Common myeloid progenitor, CD34-positive (primary cell): Measurements from ENCODE around the gene DLEC1.
"Not testable (repeated sequence)": the region's sequence is repeated elsewhere in the genome, so short reads cannot be mapped to it uniquely, and the experiment has no call there.

Experiments used
- CTCF ChIA-PET: fragments of 350-600 bp; sonication (Branson Sonifier 250); formaldehyde crosslinking; loops from one replicate; lab custom pipeline; 2021; ENCODE audit warnings: antibody characterized with exemption; lab: Charles Lee
- POLR2A ChIA-PET: fragments of 350-600 bp; sonication (Branson Sonifier 250); formaldehyde crosslinking; loops from one replicate; lab custom pipeline; 2021; ENCODE audit warnings: antibody characterized with exemption; lab: Charles Lee
- DNase-seq, 3 donors: peaks; one replicate each; pipeline versions ENCODE4 v3.0.0 to v3.0.0-alpha.2; 2013
- H3K27ac ChIP-seq, 2 experiments: 1 replicate in 1 of 2; 2 replicates in 1 of 2; pipeline ENCODE4 v1.7.0; 2013; ENCODE audit warnings: inconsistent platforms in 2 of 2, low read length in 2 of 2, mild to moderate bottlenecking in 2 of 2, low read depth in 1 of 2, moderate library complexity in 1 of 2; ENCODE audit not compliant: severe bottlenecking in 2 of 2, insufficient read depth in 1 of 2, poor library complexity in 1 of 2
- H3K27me3 ChIP-seq, 5 experiments: replicated peaks in 2 of 5; 1 replicate in 3 of 5; 2 replicates in 2 of 5; pipeline versions ENCODE4 v1.6.1 to v1.7.0; 2013; ENCODE audit warnings: low read length in 4 of 5, mild to moderate bottlenecking in 2 of 5, moderate library complexity in 2 of 5, inconsistent platforms in 1 of 5; ENCODE audit not compliant: insufficient read depth in 5 of 5, control insufficient read depth in 4 of 5
- H3K36me3 ChIP-seq, 4 experiments: 1 replicate in 2 of 4; 2 replicates in 2 of 4; pipeline versions ENCODE4 v1.6.1 to v1.7.0; 2013; ENCODE audit warnings: low read length in 3 of 4, control low read depth in 1 of 4, mild to moderate bottlenecking in 1 of 4; ENCODE audit not compliant: control insufficient read depth in 4 of 4, insufficient read depth in 4 of 4
- H3K4me1 ChIP-seq, 4 experiments: 1 replicate in 3 of 4; 2 replicates in 1 of 4; pipeline versions ENCODE4 v1.6.1 to v1.7.1; 2013; ENCODE audit warnings: low read length in 3 of 4, mild to moderate bottlenecking in 3 of 4, control low read depth in 1 of 4, inconsistent platforms in 1 of 4, moderate library complexity in 1 of 4; ENCODE audit not compliant: control insufficient read depth in 4 of 4, insufficient read depth in 4 of 4; ENCODE audit errors: control extremely low read depth in 1 of 4
- H3K4me3 ChIP-seq, 7 experiments: 1 replicate in 4 of 7; 2 replicates in 3 of 7; pipeline versions ENCODE4 v1.5.1 to v1.7.0; 2013; ENCODE audit warnings: mild to moderate bottlenecking in 7 of 7, low read length in 6 of 7, moderate library complexity in 6 of 7, inconsistent platforms in 2 of 7, low read depth in 2 of 7, control low read depth in 1 of 7; ENCODE audit not compliant: insufficient read depth in 4 of 7, control insufficient read depth in 1 of 7; ENCODE audit errors: extremely low read depth in 1 of 7
- H3K9me3 ChIP-seq, 5 experiments: 1 replicate in 4 of 5; 2 replicates in 1 of 5; pipeline versions ENCODE4 v1.6.1 to v1.7.1; 2013; ENCODE audit warnings: low read length in 4 of 5, mild to moderate bottlenecking in 2 of 5, inconsistent platforms in 1 of 5, low read depth in 1 of 5, moderate library complexity in 1 of 5; ENCODE audit not compliant: control insufficient read depth in 4 of 5, insufficient read depth in 2 of 5; ENCODE audit errors: control extremely low read depth in 1 of 5
- WGBS: methylation state at CpG from one replicate; pipeline ENCODE4 v1.1.5; 2013; ENCODE audit not compliant: insufficient coverage; 5-methylcytosine and 5-hydroxymethylcytosine counted together

Gene DLEC1

DNA sequence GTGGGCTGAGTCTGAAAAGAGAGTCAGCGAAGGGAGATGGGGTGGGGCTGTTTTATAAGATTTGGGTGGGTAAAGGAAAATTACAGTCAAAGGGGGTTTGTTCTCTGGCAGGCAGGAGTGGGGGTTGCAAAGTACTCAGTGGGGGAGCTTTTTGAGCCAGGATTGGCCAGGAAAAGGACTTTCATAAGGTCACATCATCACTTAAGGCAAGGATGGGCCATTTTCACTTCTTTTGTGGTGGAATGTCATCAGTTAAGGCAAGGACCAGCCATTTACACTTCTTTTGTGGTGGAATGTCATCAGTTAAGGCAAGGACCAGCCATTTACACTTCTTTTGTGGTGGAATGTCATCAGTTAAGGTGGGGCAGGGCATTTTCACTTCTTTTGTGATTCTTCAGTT, 44.2 kb downstream of the DLEC1 start:
- H3K27ac ChIP-seq, H3K4me1 ChIP-seq, CTCF ChIA-PET, POLR2A ChIA-PET, H3K27me3 ChIP-seq, H3K36me3 ChIP-seq, H3K4me3 ChIP-seq, H3K9me3 ChIP-seq: not testable (repeated sequence)
- WGBS = no CpG with 5 or more reads among the region's 1 CpG
- peak in 1 of 3 donors; percentile 36 for DNase-seq

DNA sequence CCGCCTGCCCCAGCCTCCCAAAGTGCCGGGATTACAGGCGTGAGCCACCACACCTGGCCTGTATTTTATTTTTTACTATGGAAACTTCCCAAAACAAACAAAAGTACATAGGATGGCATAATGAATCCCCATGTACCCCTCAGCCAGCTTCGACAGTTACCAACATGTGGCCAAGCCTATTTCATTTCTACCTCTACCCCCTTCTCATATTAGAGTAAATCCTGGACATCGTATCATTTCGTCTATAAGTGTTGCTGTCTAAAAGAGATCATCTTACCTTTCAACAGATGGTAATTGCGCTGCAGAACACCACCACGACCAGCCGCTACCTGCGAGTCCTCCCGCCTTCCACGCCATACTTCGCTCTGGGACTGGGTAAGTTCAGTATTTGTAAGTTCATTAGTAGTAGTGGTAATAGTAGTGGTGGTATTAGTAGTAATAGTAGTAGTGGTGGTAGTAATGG, 44.9 kb downstream of the DLEC1 start:
- CTCF ChIA-PET = no interaction called here
- no peak overlapping the region for H3K27ac ChIP-seq
- 99% methylated on average over 12 of the region's 13 CpGs for WGBS
- peak in 2 of 3 donors; percentile 58 to 77 for DNase-seq
- no peaks in the 10 kb centered on the region for H3K36me3 ChIP-seq
- POLR2A ChIA-PET = no interaction called here
- H3K4me3 ChIP-seq = no peak overlapping the region
- no peaks in the 10 kb centered on the region for H3K27me3 ChIP-seq
- H3K9me3 ChIP-seq = peaks cover 0 to 6% (median 0%) of the 10 kb centered on the region in 5 experiments
- no peaks in the 10 kb centered on the region for H3K4me1 ChIP-seq

DNA sequence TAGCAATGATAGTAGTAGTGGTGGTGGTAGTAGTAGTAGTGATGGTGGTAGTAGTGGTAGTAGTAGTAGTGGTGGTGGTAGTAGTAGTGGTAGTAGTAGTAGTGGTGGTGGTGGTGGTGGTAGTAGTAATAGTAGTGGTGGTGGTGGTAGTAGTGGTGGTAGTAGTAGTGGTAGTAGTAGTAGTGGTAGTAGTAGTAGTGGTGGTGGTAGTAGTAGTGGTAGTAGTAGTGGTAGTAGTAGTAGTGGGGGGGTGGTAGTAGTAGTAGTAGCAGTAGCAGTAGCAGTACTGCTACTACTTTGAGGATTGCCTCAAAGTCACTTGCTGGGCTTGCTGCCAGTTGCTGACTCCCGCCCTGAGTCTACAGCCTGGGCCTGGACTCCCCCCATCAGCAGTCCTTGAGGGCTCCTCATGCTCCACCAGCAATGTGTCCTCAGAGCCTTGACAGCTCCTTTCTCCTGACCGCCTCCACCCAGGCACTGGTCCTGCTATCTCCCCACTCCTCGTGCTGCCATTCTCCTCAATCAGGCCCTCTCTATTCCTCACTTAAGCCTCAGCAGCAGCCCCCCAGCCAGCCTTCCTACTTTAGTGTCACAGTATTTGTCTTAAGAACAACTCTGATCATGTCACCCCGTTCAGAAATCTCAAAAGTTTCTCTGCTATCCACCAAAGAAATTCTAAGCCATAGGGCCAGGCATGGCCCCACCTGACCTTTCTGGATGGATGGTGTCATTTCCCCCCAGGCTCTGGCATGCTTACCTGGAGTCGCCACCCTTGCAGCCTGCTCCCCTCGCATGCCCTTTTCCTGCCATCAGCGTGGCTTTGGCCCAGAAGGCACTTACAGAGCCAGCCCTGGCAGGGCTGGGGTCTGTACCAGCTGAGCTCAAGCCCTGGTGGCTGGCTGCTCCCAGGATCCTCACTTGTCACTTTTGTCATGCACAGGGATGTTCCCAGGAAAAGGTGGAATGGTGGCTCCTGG, 45.6 kb downstream of the DLEC1 start:
- DNase-seq = peak; percentile 82 to 96 (median 91)
- H3K27ac ChIP-seq = no peak overlapping the region
- peaks cover 0 to 6% (median 0%) of the 10 kb centered on the region in 5 experiments for H3K9me3 ChIP-seq
- no peak overlapping the region for H3K4me3 ChIP-seq
- no peaks in the 10 kb centered on the region for H3K4me1 ChIP-seq
- WGBS = 80% methylated on average over 7 of the region's 7 CpGs
- no peaks in the 10 kb centered on the region for H3K27me3 ChIP-seq
- POLR2A ChIA-PET = interaction anchor here (0.6 kb wide), 1 partner anchor 9 kb away, joined by 4 read pairs; no protein-coding TSS in a partner anchor
- H3K36me3 ChIP-seq = no peaks in the 10 kb centered on the region
- CTCF ChIA-PET = no interaction called here

GRCh38 chr3:38085311-38085942, 46.4 kb downstream of the DLEC1 start:
- ChIA-PET CTCF (no interaction called here), POLR2A (interaction anchor here (0.6 kb wide), 1 partner anchor 8 kb away, joined by 4 read pairs; no protein-coding TSS in a partner anchor)
- no peak overlapping the region for H3K4me3 ChIP-seq
- no peaks in the 10 kb centered on the region for H3K36me3 ChIP-seq
- H3K9me3 ChIP-seq = peaks cover 0 to 6% (median 0%) of the 10 kb centered on the region in 5 experiments
- H3K4me1 ChIP-seq = no peaks in the 10 kb centered on the region
- no peak overlapping the region for H3K27ac ChIP-seq
- H3K27me3 ChIP-seq = no peaks in the 10 kb centered on the region
- DNase-seq = peak in 2 of 3 donors; percentile 42 to 64
- 93% methylated on average over 9 of the region's 11 CpGs for WGBS

DNA sequence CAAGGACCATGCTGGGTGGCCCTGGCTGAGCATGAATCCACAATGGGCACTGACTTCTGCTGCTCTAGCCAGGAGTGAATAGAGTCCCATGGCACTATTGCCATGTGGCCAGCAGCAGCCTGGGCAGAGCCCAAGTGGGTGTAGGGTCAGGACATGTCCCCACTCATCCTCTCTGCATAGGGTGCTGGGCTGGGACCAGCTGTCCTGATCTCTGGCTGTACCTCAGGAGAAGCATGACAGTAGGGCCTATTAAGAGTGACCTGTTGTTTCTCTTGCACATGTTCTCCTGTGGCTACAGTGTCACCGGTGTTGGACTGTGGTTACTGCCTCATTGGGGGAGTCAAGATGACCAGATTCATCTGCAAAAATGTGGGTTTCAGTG, 46.9 kb downstream of the DLEC1 start:
- Histone ChIP-seq H3K4me3 (no peak overlapping the region), H3K27ac (no peak overlapping the region), H3K4me1 (no peaks in the 10 kb centered on the region), H3K27me3 (no peaks in the 10 kb centered on the region), H3K36me3 (no peaks in the 10 kb centered on the region), H3K9me3 (peaks cover 0 to 6% (median 0%) of the 10 kb centered on the region in 5 experiments)
- DNase-seq = peak in 1 of 3 donors; percentile 25
- CTCF ChIA-PET = no interaction called here
- WGBS = no CpG with 5 or more reads among the region's 1 CpG
- POLR2A ChIA-PET = no interaction called here

- H3K27me3 ChIP-seq = no peaks in the 10 kb centered on the region
- POLR2A ChIA-PET = no interaction called here
- no peak overlapping the region for H3K4me3 ChIP-seq
- no peaks in the 10 kb centered on the region for H3K36me3 ChIP-seq
- DNase-seq = no peak
- H3K9me3 ChIP-seq = peaks cover 0 to 6% (median 0%) of the 10 kb centered on the region in 5 experiments
- no peaks in the 10 kb centered on the region for H3K4me1 ChIP-seq
- H3K27ac ChIP-seq = no peak overlapping the region
- CTCF ChIA-PET = no interaction called here
- WGBS = 96% methylated on average over 3 of the region's 3 CpGs
Observed at GRCh38 chr3:38086496-38086895, 47.5 kb downstream of the DLEC1 start.

DNA sequence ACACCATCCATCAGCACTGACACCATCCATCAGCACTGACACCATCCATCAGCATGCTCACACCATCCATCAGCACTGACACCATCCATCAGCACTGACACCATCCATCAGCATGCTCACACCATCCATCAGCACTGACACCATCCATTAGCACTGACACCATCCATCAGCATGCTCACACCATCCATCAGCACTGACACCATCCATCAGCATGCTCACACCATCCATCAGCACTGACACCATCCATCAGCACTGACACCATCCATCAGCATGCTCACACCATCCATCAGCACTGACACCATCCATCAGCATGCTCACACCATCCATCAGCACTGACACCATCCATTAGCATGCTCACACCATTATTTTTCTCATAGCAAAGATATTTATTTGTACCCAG, 48.3 kb downstream of the DLEC1 start:
- DNase-seq, CTCF ChIA-PET, H3K27ac ChIP-seq, H3K4me3 ChIP-seq, H3K27me3 ChIP-seq, H3K9me3 ChIP-seq, POLR2A ChIA-PET, H3K4me1 ChIP-seq, H3K36me3 ChIP-seq: not testable (repeated sequence)
